Activated T-cell treated with anti-CD3 and anti-CD28 coated beads, Interleukin-2, amount 50 U/mL, for 4 hours (primary cell): ENCODE measurements around the gene RNF31. TPM values are rescaled to one million over a fixed set of nuclear protein-coding genes. Genes with fewer than 3 reads are reported as not detected.

Source experiments
- ATAC-seq, 2 donors: fragments of 200-7000 bp; cut with Tn5 transposase; one replicate each; pipeline ENCODE4 v1.10.0; 2021
- DNase-seq: peaks from one replicate; pipeline ENCODE4 v3.0.0-alpha.2; 2020
- H3K27me3 Mint-ChIP-seq: one replicate; pipeline ENCODE4 v1.8.0; 2021; ENCODE audit warnings: low read depth, mixed read lengths
- H3K36me3 Mint-ChIP-seq: one replicate; pipeline ENCODE4 v1.8.0; 2022; ENCODE audit warnings: mixed read lengths; ENCODE audit not compliant: insufficient read depth
- H3K4me1 Mint-ChIP-seq: one replicate; pipeline ENCODE4 v1.8.0; 2021; ENCODE audit warnings: low read depth, mixed read lengths
- H3K4me3 Mint-ChIP-seq: one replicate; pipeline ENCODE4 v1.8.0; 2021; ENCODE audit warnings: mild to moderate bottlenecking, moderate library complexity, mixed read lengths
- H3K9me3 Mint-ChIP-seq: one replicate; pipeline ENCODE4 v1.8.0; 2021; ENCODE audit warnings: mixed read lengths
- total RNA-seq, 3 donors: library from RNA; stranded (reverse); gene quantifications; one replicate each; pipeline ENCODE4 v1.2.1, GENCODE V29; 2021

Gene RNF31
- total RNA-seq, 3 donors from 2014 or later: 99.4 to 108 (median 106) TPM

GRCh38 chr14:24113379-24113800 is 33.9 kb upstream of the RNF31 start:
- Mint-ChIP-seq H3K27me3 (no peaks in the 10 kb centered on the region), H3K4me3 (peak overlapping the region; percentile 93), H3K4me1 (peaks cover 36% of the 10 kb centered on the region), H3K9me3 (no peaks in the 10 kb centered on the region), H3K36me3 (peaks cover 17% of the 10 kb centered on the region)
- DNase-seq (no peak), ATAC-seq (no peak)

GRCh38 chr14:24113801-24114531 is 33.3 kb upstream of the RNF31 start:
- Mint-ChIP-seq H3K9me3 (no peaks in the 10 kb centered on the region), H3K4me3 (peak overlapping the region; percentile 93), H3K36me3 (peaks cover 22% of the 10 kb centered on the region), H3K27me3 (no peaks in the 10 kb centered on the region), H3K4me1 (peaks cover 33% of the 10 kb centered on the region)
- peak; percentile 27 to 33 for ATAC-seq
- peak; percentile 58 for DNase-seq

GRCh38 chr14:24114532-24115421 is 32.5 kb upstream of the RNF31 start, which contains the start of the genes DCAF11 and NRL:
DCAF11 (plus strand) TSS chr14:24114777; CDS start chr14:24115595, 818 bp downstream.
NRL (minus strand) TSS chr14:24114949; CDS start chr14:24082848, 32,101 bp downstream.
- H3K9me3 Mint-ChIP-seq: no peaks in the 10 kb centered on the region
- peak; percentile 99 for DNase-seq

GRCh38 chr14:24115422-24116127 is 31.7 kb upstream of the RNF31 start:
- Mint-ChIP-seq H3K4me3 (peak overlapping the region; percentile 93), H3K9me3 (no peaks in the 10 kb centered on the region), H3K4me1 (peaks cover 26% of the 10 kb centered on the region), H3K27me3 (no peaks in the 10 kb centered on the region), H3K36me3 (peaks cover 23% of the 10 kb centered on the region)
- DNase-seq (no peak), ATAC-seq (no peak)

More at GRCh38 chr14:24114532-24115421, 32.5 kb upstream of the RNF31 start, which contains the start of the genes DCAF11 and NRL:
- Mint-ChIP-seq H3K4me3 (peak within 1 kb of the TSS; percentile 93), H3K36me3 (peaks cover 22% of the 10 kb centered on the region), H3K4me1 (peaks cover 27% of the 10 kb centered on the region), H3K27me3 (no peaks in the 10 kb centered on the region)
- ATAC-seq: peak; percentile 90 to 92

- Mint-ChIP-seq H3K4me1 (peaks cover 24% of the 10 kb centered on the region), H3K9me3 (no peaks in the 10 kb centered on the region), H3K36me3 (peaks cover 27% of the 10 kb centered on the region), H3K27me3 (no peaks in the 10 kb centered on the region), H3K4me3 (peak overlapping the region; percentile 93)
- no peak for ATAC-seq
- DNase-seq: no peak
Measured at GRCh38 chr14:24116128-24116814, 31.0 kb upstream of the RNF31 start.

GRCh38 chr14:24117179-24117578 is 30.1 kb upstream of the RNF31 start:
- no peak overlapping the region for H3K4me3 Mint-ChIP-seq
- ATAC-seq (no peak), DNase-seq (no peak)
- H3K4me1 Mint-ChIP-seq: peaks cover 24% of the 10 kb centered on the region
- H3K36me3 Mint-ChIP-seq: peaks cover 32% of the 10 kb centered on the region
- H3K27me3 Mint-ChIP-seq: no peaks in the 10 kb centered on the region
- no peaks in the 10 kb centered on the region for H3K9me3 Mint-ChIP-seq

GRCh38 chr14:24119691-24120090 is 27.6 kb upstream of the RNF31 start:
- Mint-ChIP-seq H3K36me3 (peaks cover 40% of the 10 kb centered on the region), H3K4me1 (peaks cover 29% of the 10 kb centered on the region), H3K4me3 (no peak overlapping the region), H3K27me3 (no peaks in the 10 kb centered on the region), H3K9me3 (no peaks in the 10 kb centered on the region)
- no peak for DNase-seq
- ATAC-seq: no peak

- Mint-ChIP-seq H3K27me3 (no peaks in the 10 kb centered on the region), H3K36me3 (peaks cover 43% of the 10 kb centered on the region), H3K9me3 (no peaks in the 10 kb centered on the region), H3K4me3 (no peak overlapping the region), H3K4me1 (peaks cover 16% of the 10 kb centered on the region)
- ATAC-seq (no peak), DNase-seq (no peak)
Measured at GRCh38 chr14:24121210-24121609, 26.1 kb upstream of the RNF31 start.

- no peak for ATAC-seq
- Mint-ChIP-seq H3K27me3 (no peaks in the 10 kb centered on the region), H3K4me3 (no peak overlapping the region), H3K9me3 (no peaks in the 10 kb centered on the region), H3K4me1 (peaks cover 8% of the 10 kb centered on the region), H3K36me3 (peaks cover 36% of the 10 kb centered on the region)
- DNase-seq: no peak
Measured at GRCh38 chr14:24122416-24122815, 24.9 kb upstream of the RNF31 start.

GRCh38 chr14:24122898-24123297 is 24.4 kb upstream of the RNF31 start:
- Mint-ChIP-seq H3K4me1 (peaks cover 7% of the 10 kb centered on the region), H3K4me3 (no peak overlapping the region), H3K9me3 (no peaks in the 10 kb centered on the region), H3K27me3 (no peaks in the 10 kb centered on the region), H3K36me3 (peaks cover 32% of the 10 kb centered on the region)
- no peak for DNase-seq
- ATAC-seq: no peak

- H3K4me3 Mint-ChIP-seq: no peak overlapping the region
- H3K27me3 Mint-ChIP-seq: no peaks in the 10 kb centered on the region
- no peak for DNase-seq
- peak in 1 of 2 donors; percentile 25 for ATAC-seq
- no peaks in the 10 kb centered on the region for H3K9me3 Mint-ChIP-seq
- peaks cover 4% of the 10 kb centered on the region for H3K4me1 Mint-ChIP-seq
- peaks cover 23% of the 10 kb centered on the region for H3K36me3 Mint-ChIP-seq
Measured at GRCh38 chr14:24123424-24124417, 23.6 kb upstream of the RNF31 start.

GRCh38 chr14:24126939-24127338 is 20.4 kb upstream of the RNF31 start:
- no peaks in the 10 kb centered on the region for H3K27me3 Mint-ChIP-seq
- H3K4me1 Mint-ChIP-seq: peaks cover 12% of the 10 kb centered on the region
- no peak for DNase-seq
- no peaks in the 10 kb centered on the region for H3K9me3 Mint-ChIP-seq
- H3K36me3 Mint-ChIP-seq: peaks cover 11% of the 10 kb centered on the region
- no peak overlapping the region for H3K4me3 Mint-ChIP-seq
- ATAC-seq: no peak

GRCh38 chr14:24127673-24128072 is 19.6 kb upstream of the RNF31 start:
- Mint-ChIP-seq H3K9me3 (no peaks in the 10 kb centered on the region), H3K4me1 (peaks cover 19% of the 10 kb centered on the region), H3K4me3 (no peak overlapping the region), H3K27me3 (no peaks in the 10 kb centered on the region), H3K36me3 (peaks cover 10% of the 10 kb centered on the region)
- ATAC-seq (no peak), DNase-seq (no peak)
